ENCODE data around the gene NETO1.

DNA sequence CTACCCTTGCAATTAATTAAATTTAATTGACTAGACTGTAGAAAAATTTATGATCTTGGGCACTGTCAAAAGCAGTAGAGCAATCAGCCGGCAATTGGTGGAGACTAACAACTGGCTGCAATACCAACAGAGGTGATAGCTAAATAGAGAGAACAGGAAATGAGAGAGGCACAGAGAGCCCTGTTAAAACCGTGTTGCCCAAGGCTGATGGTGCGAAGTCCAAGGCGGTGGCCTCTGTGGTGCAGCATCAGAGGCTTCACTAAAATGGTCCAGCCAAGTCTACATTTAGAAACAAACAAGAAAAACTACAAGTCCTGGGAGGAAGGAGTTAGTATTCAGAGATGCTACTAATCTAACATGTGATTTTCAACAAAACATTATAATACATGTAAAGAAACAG, 115.6 kb downstream of the NETO1 start:
- TF ChIP-seq EGR1 (IDR thresholded peaks at IDR 0.05; ENCODE audit: low read depth in 2 of 2) (no peak), FOXA1 (IDR thresholded peaks at IDR 0.05) (no peak), ATF3 (IDR thresholded peaks at IDR 0.05) (no peak), ZBTB33 (IDR thresholded peaks at IDR 0.05) (no peak), RAD21 (IDR thresholded peaks at IDR 0.05) (no peak), TAF1 (conservative IDR thresholded peaks at IDR 0.05) (no peak), JUND (IDR thresholded peaks at IDR 0.05) (no peak), RXRA (IDR thresholded peaks at IDR 0.05) (no peak), SP1 (IDR thresholded peaks at IDR 0.05) (no peak)
- TF ChIP-seq, protein P1, sequence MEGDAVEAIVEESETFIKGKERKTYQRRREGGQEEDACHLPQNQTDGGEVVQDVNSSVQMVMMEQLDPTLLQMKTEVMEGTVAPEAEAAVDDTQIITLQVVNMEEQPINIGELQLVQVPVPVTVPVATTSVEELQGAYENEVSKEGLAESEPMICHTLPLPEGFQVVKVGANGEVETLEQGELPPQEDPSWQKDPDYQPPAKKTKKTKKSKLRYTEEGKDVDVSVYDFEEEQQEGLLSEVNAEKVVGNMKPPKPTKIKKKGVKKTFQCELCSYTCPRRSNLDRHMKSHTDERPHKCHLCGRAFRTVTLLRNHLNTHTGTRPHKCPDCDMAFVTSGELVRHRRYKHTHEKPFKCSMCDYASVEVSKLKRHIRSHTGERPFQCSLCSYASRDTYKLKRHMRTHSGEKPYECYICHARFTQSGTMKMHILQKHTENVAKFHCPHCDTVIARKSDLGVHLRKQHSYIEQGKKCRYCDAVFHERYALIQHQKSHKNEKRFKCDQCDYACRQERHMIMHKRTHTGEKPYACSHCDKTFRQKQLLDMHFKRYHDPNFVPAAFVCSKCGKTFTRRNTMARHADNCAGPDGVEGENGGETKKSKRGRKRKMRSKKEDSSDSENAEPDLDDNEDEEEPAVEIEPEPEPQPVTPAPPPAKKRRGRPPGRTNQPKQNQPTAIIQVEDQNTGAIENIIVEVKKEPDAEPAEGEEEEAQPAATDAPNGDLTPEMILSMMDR (IDR thresholded peaks at IDR 0.05; ENCODE audit: low read depth, low read length, missing input control): no peak
- TF ChIP-seq, protein P2, sequence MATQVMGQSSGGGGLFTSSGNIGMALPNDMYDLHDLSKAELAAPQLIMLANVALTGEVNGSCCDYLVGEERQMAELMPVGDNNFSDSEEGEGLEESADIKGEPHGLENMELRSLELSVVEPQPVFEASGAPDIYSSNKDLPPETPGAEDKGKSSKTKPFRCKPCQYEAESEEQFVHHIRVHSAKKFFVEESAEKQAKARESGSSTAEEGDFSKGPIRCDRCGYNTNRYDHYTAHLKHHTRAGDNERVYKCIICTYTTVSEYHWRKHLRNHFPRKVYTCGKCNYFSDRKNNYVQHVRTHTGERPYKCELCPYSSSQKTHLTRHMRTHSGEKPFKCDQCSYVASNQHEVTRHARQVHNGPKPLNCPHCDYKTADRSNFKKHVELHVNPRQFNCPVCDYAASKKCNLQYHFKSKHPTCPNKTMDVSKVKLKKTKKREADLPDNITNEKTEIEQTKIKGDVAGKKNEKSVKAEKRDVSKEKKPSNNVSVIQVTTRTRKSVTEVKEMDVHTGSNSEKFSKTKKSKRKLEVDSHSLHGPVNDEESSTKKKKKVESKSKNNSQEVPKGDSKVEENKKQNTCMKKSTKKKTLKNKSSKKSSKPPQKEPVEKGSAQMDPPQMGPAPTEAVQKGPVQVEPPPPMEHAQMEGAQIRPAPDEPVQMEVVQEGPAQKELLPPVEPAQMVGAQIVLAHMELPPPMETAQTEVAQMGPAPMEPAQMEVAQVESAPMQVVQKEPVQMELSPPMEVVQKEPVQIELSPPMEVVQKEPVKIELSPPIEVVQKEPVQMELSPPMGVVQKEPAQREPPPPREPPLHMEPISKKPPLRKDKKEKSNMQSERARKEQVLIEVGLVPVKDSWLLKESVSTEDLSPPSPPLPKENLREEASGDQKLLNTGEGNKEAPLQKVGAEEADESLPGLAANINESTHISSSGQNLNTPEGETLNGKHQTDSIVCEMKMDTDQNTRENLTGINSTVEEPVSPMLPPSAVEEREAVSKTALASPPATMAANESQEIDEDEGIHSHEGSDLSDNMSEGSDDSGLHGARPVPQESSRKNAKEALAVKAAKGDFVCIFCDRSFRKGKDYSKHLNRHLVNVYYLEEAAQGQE (IDR thresholded peaks at IDR 0.05): no peak
- TF ChIP-seq, protein P3, sequence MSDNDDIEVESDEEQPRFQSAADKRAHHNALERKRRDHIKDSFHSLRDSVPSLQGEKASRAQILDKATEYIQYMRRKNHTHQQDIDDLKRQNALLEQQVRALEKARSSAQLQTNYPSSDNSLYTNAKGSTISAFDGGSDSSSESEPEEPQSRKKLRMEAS (IDR thresholded peaks at IDR 0.05): no peak
